Measurements from ENCODE around the gene LPXN.
A peak's percentile ranks its signal among the peaks of the same experiment; 100 is the strongest.

Gene LPXN

GRCh38 chr11:58524232-58525036 lies 51.2 kb downstream of the LPXN start:
- DNase-seq (ENCODE audit: low read depth in 2 of 2) = peak in 1 of 2 donors; percentile 12

- DNase-seq (ENCODE audit: low read depth in 2 of 2) = no peak
Measured at GRCh38 chr11:58513747-58514367, 61.8 kb downstream of the LPXN start.

- DNase-seq (ENCODE audit: low read depth in 2 of 2) = no peak
Measured at GRCh38 chr11:58511636-58512035, 64.0 kb downstream of the LPXN start.

- no peak for DNase-seq (ENCODE audit: low read depth in 2 of 2)
Measured at GRCh38 chr11:58509748-58510147, 65.9 kb downstream of the LPXN start.

- DNase-seq (ENCODE audit: low read depth in 2 of 2) = no peak
Measured at GRCh38 chr11:58508814-58509213, 66.8 kb downstream of the LPXN start.

GRCh38 chr11:58508005-58508404 lies 67.7 kb downstream of the LPXN start, which contains the start of gene OR5B21:
Gene OR5B21 (minus strand): TSS chr11:58508105. CDS start chr11:58508105, 0 bp downstream.
- DNase-seq (ENCODE audit: low read depth in 2 of 2) = no peak

GRCh38 chr11:58507355-58507754 lies 68.3 kb downstream of the LPXN start:
- no peak for DNase-seq (ENCODE audit: low read depth in 2 of 2)

GRCh38 chr11:58506935-58507334 lies 68.7 kb downstream of the LPXN start:
- DNase-seq (ENCODE audit: low read depth in 2 of 2) = no peak

- DNase-seq (ENCODE audit: low read depth in 2 of 2) = no peak
Measured at GRCh38 chr11:58505849-58506248, 69.8 kb downstream of the LPXN start.

- DNase-seq (ENCODE audit: low read depth in 2 of 2) = no peak
Measured at GRCh38 chr11:58504232-58504631, 71.4 kb downstream of the LPXN start.

GRCh38 chr11:58503361-58503856 lies 72.2 kb downstream of the LPXN start:
- no peak for DNase-seq (ENCODE audit: low read depth in 2 of 2)

GRCh38 chr11:58502004-58502403 lies 73.7 kb downstream of the LPXN start:
- no peak for DNase-seq (ENCODE audit: low read depth in 2 of 2)

GRCh38 chr11:58498464-58498863 lies 77.2 kb downstream of the LPXN start:
- DNase-seq (ENCODE audit: low read depth in 2 of 2) = no peak

GRCh38 chr11:58497951-58498350 lies 77.7 kb downstream of the LPXN start:
- DNase-seq (ENCODE audit: low read depth in 2 of 2) = no peak

GRCh38 chr11:58495906-58496305 lies 79.8 kb downstream of the LPXN start:
- no peak for DNase-seq (ENCODE audit: low read depth in 2 of 2)

GRCh38 chr11:58494101-58494500 lies 81.6 kb downstream of the LPXN start:
- DNase-seq (ENCODE audit: low read depth in 2 of 2) = no peak

GRCh38 chr11:58493676-58494075 lies 82.0 kb downstream of the LPXN start:
- no peak for DNase-seq (ENCODE audit: low read depth in 2 of 2)

- DNase-seq (ENCODE audit: low read depth in 2 of 2) = no peak
Measured at GRCh38 chr11:58490827-58491226, 84.8 kb downstream of the LPXN start.

GRCh38 chr11:58487170-58487569 lies 88.5 kb downstream of the LPXN start:
- DNase-seq (ENCODE audit: low read depth in 2 of 2) = no peak

GRCh38 chr11:58485961-58486360 lies 89.7 kb downstream of the LPXN start:
- DNase-seq (ENCODE audit: low read depth in 2 of 2) = no peak
